ENCODE results near the gene MAPRE3.
A peak's percentile ranks its signal among the peaks of the same experiment; 100 is the strongest.

MAPRE3 gene

GRCh38 chr2:27013738-27014137, 43.3 kb downstream of the MAPRE3 start:
- H3K36me3 ChIP-seq (ENCODE audit: insufficient read depth, insufficient read length, low read length) = peaks cover 12% of the 10 kb centered on the region
- H3K4me3 ChIP-seq (ENCODE audit: insufficient read length, low read depth) = no peak overlapping the region
- H3K4me1 ChIP-seq (ENCODE audit: insufficient read depth, insufficient read length) = peaks cover 3% of the 10 kb centered on the region
- no peaks in the 10 kb centered on the region for H3K27me3 ChIP-seq (ENCODE audit: insufficient read depth, insufficient read length)
- H3K9ac ChIP-seq (ENCODE audit: insufficient read length, low read depth) = no peak overlapping the region
- no peak for DNase-seq (ENCODE audit: low read depth, low spot score)
- no peak for TF ChIP-seq SUZ12 (IDR thresholded peaks at IDR 0.05; ENCODE audit: extremely low read depth, insufficient read depth, insufficient read length)
- no peak for TF ChIP-seq ZNF274 (IDR thresholded peaks at IDR 0.05; ENCODE audit: low read depth, low read length)
- TF ChIP-seq YY1 (IDR thresholded peaks at IDR 0.05; ENCODE audit: insufficient read depth, insufficient read length) = no peak
- H3K9me3 ChIP-seq (ENCODE audit: insufficient read depth, low read length) = peaks cover 28% of the 10 kb centered on the region; the same call in 1 of the 2 replicates

GRCh38 chr2:27014771-27015433, 44.5 kb downstream of the MAPRE3 start:
- no peaks in the 10 kb centered on the region for H3K27me3 ChIP-seq (ENCODE audit: insufficient read depth, insufficient read length)
- no peak overlapping the region for H3K9ac ChIP-seq (ENCODE audit: insufficient read length, low read depth)
- peaks cover 28% of the 10 kb centered on the region; the same call in 1 of the 2 replicates for H3K9me3 ChIP-seq (ENCODE audit: insufficient read depth, low read length)
- peaks cover 12% of the 10 kb centered on the region for H3K36me3 ChIP-seq (ENCODE audit: insufficient read depth, insufficient read length, low read length)
- H3K4me3 ChIP-seq (ENCODE audit: insufficient read length, low read depth) = no peak overlapping the region
- DNase-seq (ENCODE audit: low read depth, low spot score) = no peak
- TF ChIP-seq SUZ12 (IDR thresholded peaks at IDR 0.05; ENCODE audit: extremely low read depth, insufficient read depth, insufficient read length) = no peak
- TF ChIP-seq ZNF274 (IDR thresholded peaks at IDR 0.05; ENCODE audit: low read depth, low read length) = no peak
- TF ChIP-seq YY1 (IDR thresholded peaks at IDR 0.05; ENCODE audit: insufficient read depth, insufficient read length) = no peak
- peaks cover 3% of the 10 kb centered on the region for H3K4me1 ChIP-seq (ENCODE audit: insufficient read depth, insufficient read length)

- peak; percentile 71 for DNase-seq (ENCODE audit: low read depth, low spot score)
- no peaks in the 10 kb centered on the region for H3K27me3 ChIP-seq (ENCODE audit: insufficient read depth, insufficient read length)
- H3K4me1 ChIP-seq (ENCODE audit: insufficient read depth, insufficient read length) = peaks cover 7% of the 10 kb centered on the region
- peaks cover 12% of the 10 kb centered on the region for H3K36me3 ChIP-seq (ENCODE audit: insufficient read depth, insufficient read length, low read length)
- no peak for TF ChIP-seq SUZ12 (IDR thresholded peaks at IDR 0.05; ENCODE audit: extremely low read depth, insufficient read depth, insufficient read length)
- TF ChIP-seq ZNF274 (IDR thresholded peaks at IDR 0.05; ENCODE audit: low read depth, low read length) = no peak
- TF ChIP-seq YY1 (IDR thresholded peaks at IDR 0.05; ENCODE audit: insufficient read depth, insufficient read length) = no peak
- H3K9ac ChIP-seq (ENCODE audit: insufficient read length, low read depth) = no peak overlapping the region
- H3K4me3 ChIP-seq (ENCODE audit: insufficient read length, low read depth) = no peak overlapping the region
- peaks cover 27% of the 10 kb centered on the region; the same call in 1 of the 2 replicates for H3K9me3 ChIP-seq (ENCODE audit: insufficient read depth, low read length)
Observed at GRCh38 chr2:27016801-27017325, 46.4 kb downstream of the MAPRE3 start.

GRCh38 chr2:27018142-27018541, 47.7 kb downstream of the MAPRE3 start:
- TF ChIP-seq SUZ12 (IDR thresholded peaks at IDR 0.05; ENCODE audit: extremely low read depth, insufficient read depth, insufficient read length) = no peak
- no peak overlapping the region for H3K9ac ChIP-seq (ENCODE audit: insufficient read length, low read depth)
- no peaks in the 10 kb centered on the region for H3K27me3 ChIP-seq (ENCODE audit: insufficient read depth, insufficient read length)
- H3K4me1 ChIP-seq (ENCODE audit: insufficient read depth, insufficient read length) = peaks cover 7% of the 10 kb centered on the region
- no peak for DNase-seq (ENCODE audit: low read depth, low spot score)
- no peak overlapping the region for H3K4me3 ChIP-seq (ENCODE audit: insufficient read length, low read depth)
- H3K9me3 ChIP-seq (ENCODE audit: insufficient read depth, low read length) = peaks cover 15% of the 10 kb centered on the region; the same call in 1 of the 2 replicates
- peaks cover 18% of the 10 kb centered on the region for H3K36me3 ChIP-seq (ENCODE audit: insufficient read depth, insufficient read length, low read length)

- H3K36me3 ChIP-seq (ENCODE audit: insufficient read depth, insufficient read length, low read length) = peaks cover 25% of the 10 kb centered on the region
- no peak overlapping the region for H3K4me3 ChIP-seq (ENCODE audit: insufficient read length, low read depth)
- TF ChIP-seq SUZ12 (IDR thresholded peaks at IDR 0.05; ENCODE audit: extremely low read depth, insufficient read depth, insufficient read length) (no peak), YY1 (IDR thresholded peaks at IDR 0.05; ENCODE audit: insufficient read depth, insufficient read length) (no peak), ZNF274 (IDR thresholded peaks at IDR 0.05; ENCODE audit: low read depth, low read length) (no peak)
Observed at GRCh38 chr2:27019459-27019858, 49.0 kb downstream of the MAPRE3 start.

GRCh38 chr2:27019931-27020855, 49.8 kb downstream of the MAPRE3 start:
- Histone ChIP-seq H3K27me3 (ENCODE audit: insufficient read depth, insufficient read length) (no peaks in the 10 kb centered on the region), H3K9ac (ENCODE audit: insufficient read length, low read depth) (no peak overlapping the region), H3K9me3 (ENCODE audit: insufficient read depth, low read length) (no peaks in the 10 kb centered on the region), H3K4me1 (ENCODE audit: insufficient read depth, insufficient read length) (peaks cover 10% of the 10 kb centered on the region), H3K4me3 (ENCODE audit: insufficient read length, low read depth) (no peak overlapping the region), H3K36me3 (ENCODE audit: insufficient read depth, insufficient read length, low read length) (peaks cover 26% of the 10 kb centered on the region)
- TF ChIP-seq ZNF274 (IDR thresholded peaks at IDR 0.05; ENCODE audit: low read depth, low read length) = no peak
- TF ChIP-seq SUZ12 (IDR thresholded peaks at IDR 0.05; ENCODE audit: extremely low read depth, insufficient read depth, insufficient read length) = no peak
- TF ChIP-seq YY1 (IDR thresholded peaks at IDR 0.05; ENCODE audit: insufficient read depth, insufficient read length) = no peak
- no peak for DNase-seq (ENCODE audit: low read depth, low spot score)

More at GRCh38 chr2:27019459-27019858, 49.0 kb downstream of the MAPRE3 start:
- DNase-seq (ENCODE audit: low read depth, low spot score) = no peak
- Histone ChIP-seq H3K9me3 (ENCODE audit: insufficient read depth, low read length) (peaks cover 2% of the 10 kb centered on the region; the same call in 1 of the 2 replicates), H3K27me3 (ENCODE audit: insufficient read depth, insufficient read length) (no peaks in the 10 kb centered on the region), H3K9ac (ENCODE audit: insufficient read length, low read depth) (no peak overlapping the region), H3K4me1 (ENCODE audit: insufficient read depth, insufficient read length) (peaks cover 9% of the 10 kb centered on the region)

All from NT2/D1 (cell line).